Activated naive CD4-positive, alpha-beta T cell treated with anti-CD3 and anti-CD28 coated beads, Interleukin-2, amount 50 U/mL, for 24 hours (primary cell): ENCODE data around the gene ARID5B.

Experiments
- H3K27ac Mint-ChIP-seq: one replicate; pipeline ENCODE4 v1.8.0; 2021; ENCODE audit warnings: mild to moderate bottlenecking, mixed read lengths
- H3K27me3 Mint-ChIP-seq: one replicate; pipeline ENCODE4 v1.8.0; 2021; ENCODE audit warnings: mixed read lengths
- H3K36me3 Mint-ChIP-seq: one replicate; pipeline ENCODE4 v1.8.0; 2021; ENCODE audit warnings: mixed read lengths
- H3K4me1 Mint-ChIP-seq: one replicate; pipeline ENCODE4 v1.8.0; 2021; ENCODE audit warnings: mixed read lengths
- H3K4me3 Mint-ChIP-seq: one replicate; pipeline ENCODE4 v1.8.0; 2021; ENCODE audit warnings: mild to moderate bottlenecking, mixed read lengths
- H3K9me3 Mint-ChIP-seq: one replicate; pipeline ENCODE4 v1.8.0; 2021; ENCODE audit warnings: mixed read lengths

The ARID5B gene

GRCh38 chr10:61936770-61937169 is 35.3 kb downstream of the ARID5B start:
- H3K9me3 Mint-ChIP-seq = peaks cover 5% of the 10 kb centered on the region
- peak overlapping the region; percentile 100 for H3K27ac Mint-ChIP-seq
- peaks cover 87% of the 10 kb centered on the region for H3K4me1 Mint-ChIP-seq
- H3K4me3 Mint-ChIP-seq = no peak overlapping the region
- peaks cover 32% of the 10 kb centered on the region for H3K36me3 Mint-ChIP-seq
- H3K27me3 Mint-ChIP-seq = no peaks in the 10 kb centered on the region

DNA sequence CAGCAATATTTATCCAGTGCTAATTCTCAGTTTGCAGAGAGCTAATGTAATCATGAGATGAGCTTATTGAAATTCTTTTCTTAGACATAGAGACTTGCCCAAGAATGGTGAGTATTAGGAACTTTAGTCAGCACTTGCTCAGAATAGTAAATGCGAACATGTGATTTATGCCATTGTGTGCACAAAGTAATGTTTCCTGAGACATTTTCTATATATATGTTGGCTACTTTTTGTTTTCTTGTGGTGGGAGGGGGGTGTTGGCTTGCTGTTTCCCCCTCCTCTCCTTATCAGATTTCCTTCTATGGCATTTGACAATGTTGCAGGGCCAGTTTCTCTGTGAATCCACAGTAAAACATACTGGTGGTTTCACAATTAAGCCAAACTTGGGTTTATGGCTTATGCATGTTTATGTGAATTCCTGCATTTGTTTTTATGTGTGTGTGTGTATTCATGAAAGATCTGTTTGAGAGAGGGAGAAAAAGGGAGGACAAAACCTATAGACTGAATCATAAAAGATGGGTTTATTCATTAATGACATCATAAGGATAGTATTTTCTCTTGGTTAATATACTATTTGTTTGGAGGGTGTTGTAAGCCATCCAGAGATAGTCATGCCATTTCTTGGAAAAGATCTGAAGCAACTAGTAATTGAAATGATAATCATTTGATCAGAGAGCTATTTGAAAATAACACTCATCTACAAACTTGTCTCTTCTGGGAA is 36.3 kb downstream of the ARID5B start:
- no peaks in the 10 kb centered on the region for H3K27me3 Mint-ChIP-seq
- H3K4me3 Mint-ChIP-seq = peak overlapping the region; percentile 79
- peaks cover 33% of the 10 kb centered on the region for H3K36me3 Mint-ChIP-seq
- peak overlapping the region; percentile 100 for H3K27ac Mint-ChIP-seq
- peaks cover 5% of the 10 kb centered on the region for H3K9me3 Mint-ChIP-seq
- H3K4me1 Mint-ChIP-seq = peaks cover 88% of the 10 kb centered on the region

- peaks cover 30% of the 10 kb centered on the region for H3K36me3 Mint-ChIP-seq
- peaks cover 5% of the 10 kb centered on the region for H3K9me3 Mint-ChIP-seq
- no peaks in the 10 kb centered on the region for H3K27me3 Mint-ChIP-seq
- peaks cover 90% of the 10 kb centered on the region for H3K4me1 Mint-ChIP-seq
- peak overlapping the region; percentile 79 for H3K4me3 Mint-ChIP-seq
- peak overlapping the region; percentile 100 for H3K27ac Mint-ChIP-seq
Observed at GRCh38 chr10:61939902-61940301, 38.4 kb downstream of the ARID5B start.

- no peaks in the 10 kb centered on the region for H3K27me3 Mint-ChIP-seq
- peak overlapping the region; percentile 75 for H3K4me3 Mint-ChIP-seq
- H3K27ac Mint-ChIP-seq = peak overlapping the region; percentile 93
- H3K9me3 Mint-ChIP-seq = peaks cover 5% of the 10 kb centered on the region
- peaks cover 31% of the 10 kb centered on the region for H3K36me3 Mint-ChIP-seq
- peaks cover 89% of the 10 kb centered on the region for H3K4me1 Mint-ChIP-seq
Observed at GRCh38 chr10:61941202-61941681, 39.7 kb downstream of the ARID5B start.

- peak overlapping the region; percentile 99 for H3K27ac Mint-ChIP-seq
- H3K4me1 Mint-ChIP-seq = peaks cover 74% of the 10 kb centered on the region
- peaks cover 33% of the 10 kb centered on the region for H3K36me3 Mint-ChIP-seq
- peaks cover 5% of the 10 kb centered on the region for H3K9me3 Mint-ChIP-seq
- no peaks in the 10 kb centered on the region for H3K27me3 Mint-ChIP-seq
- peak overlapping the region; percentile 74 for H3K4me3 Mint-ChIP-seq
Observed at GRCh38 chr10:61942604-61943461, 41.3 kb downstream of the ARID5B start.

DNA sequence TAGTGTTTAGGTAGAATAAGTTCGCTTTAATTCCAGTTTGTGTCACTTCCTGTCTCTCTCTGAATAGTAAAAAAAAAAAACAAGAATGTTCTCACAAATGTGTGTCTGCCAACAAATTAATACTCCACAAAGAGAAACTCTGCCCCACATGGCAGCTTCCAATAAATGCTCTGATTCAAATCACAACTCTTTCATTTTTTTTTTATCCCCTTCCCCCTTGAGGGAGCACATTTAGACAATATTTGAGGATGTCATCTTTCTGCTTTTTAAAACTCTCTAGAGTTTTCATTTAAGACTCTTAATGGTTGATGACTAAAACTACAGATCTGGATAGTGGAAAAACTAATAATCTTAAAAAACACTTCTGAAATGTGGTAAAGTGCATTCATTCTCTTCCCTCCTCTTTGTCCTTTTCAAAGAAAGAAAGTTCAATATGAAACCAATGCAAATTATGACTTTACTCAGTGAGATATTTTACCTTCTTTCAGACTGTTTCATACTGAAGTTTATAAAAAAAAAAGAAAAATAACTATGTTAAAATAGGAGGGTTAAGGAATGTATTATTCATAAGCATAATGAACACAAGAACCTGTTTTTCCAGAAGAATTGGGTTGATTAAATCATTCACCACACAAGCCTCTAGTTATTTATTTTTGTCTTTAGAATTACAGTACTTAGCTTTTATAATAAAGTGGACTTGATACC is 42.3 kb downstream of the ARID5B start:
- no peaks in the 10 kb centered on the region for H3K27me3 Mint-ChIP-seq
- peak overlapping the region; percentile 74 for H3K4me3 Mint-ChIP-seq
- H3K4me1 Mint-ChIP-seq = peaks cover 64% of the 10 kb centered on the region
- H3K36me3 Mint-ChIP-seq = peaks cover 32% of the 10 kb centered on the region
- peak overlapping the region; percentile 99 for H3K27ac Mint-ChIP-seq
- peaks cover 5% of the 10 kb centered on the region for H3K9me3 Mint-ChIP-seq

- peaks cover 28% of the 10 kb centered on the region for H3K36me3 Mint-ChIP-seq
- H3K9me3 Mint-ChIP-seq = peaks cover 5% of the 10 kb centered on the region
- H3K4me1 Mint-ChIP-seq = peaks cover 56% of the 10 kb centered on the region
- no peaks in the 10 kb centered on the region for H3K27me3 Mint-ChIP-seq
- H3K4me3 Mint-ChIP-seq = peak overlapping the region; percentile 74
- H3K27ac Mint-ChIP-seq = peak overlapping the region; percentile 92
Observed at GRCh38 chr10:61944410-61945147, 43.1 kb downstream of the ARID5B start.

DNA sequence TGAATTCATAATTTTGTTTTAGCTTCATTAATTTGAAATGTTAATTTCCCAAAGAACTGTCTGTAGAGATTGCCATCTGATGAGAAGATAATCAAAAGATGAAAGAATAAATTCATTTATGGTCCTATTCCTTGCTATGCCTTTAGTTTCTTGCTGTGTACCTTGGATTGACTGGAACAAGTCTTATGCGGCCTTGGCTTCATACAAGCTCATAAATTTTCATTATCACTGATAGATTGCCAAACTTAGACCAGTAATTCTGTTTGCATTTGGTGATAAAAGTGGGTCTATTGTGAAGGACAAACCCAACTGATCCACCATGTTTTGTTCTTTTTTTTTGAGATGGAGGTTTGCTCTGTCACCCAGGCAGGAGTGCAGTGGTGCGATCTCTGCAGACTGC is 48.2 kb downstream of the ARID5B start:
- Mint-ChIP-seq H3K4me1 (peaks cover 42% of the 10 kb centered on the region), H3K27ac (no peak overlapping the region), H3K36me3 (peaks cover 21% of the 10 kb centered on the region), H3K27me3 (no peaks in the 10 kb centered on the region), H3K4me3 (no peak overlapping the region), H3K9me3 (no peaks in the 10 kb centered on the region)

GRCh38 chr10:61950449-61951143 is 49.1 kb downstream of the ARID5B start:
- no peak overlapping the region for H3K27ac Mint-ChIP-seq
- no peaks in the 10 kb centered on the region for H3K9me3 Mint-ChIP-seq
- peaks cover 23% of the 10 kb centered on the region for H3K36me3 Mint-ChIP-seq
- peaks cover 44% of the 10 kb centered on the region for H3K4me1 Mint-ChIP-seq
- no peaks in the 10 kb centered on the region for H3K27me3 Mint-ChIP-seq
- no peak overlapping the region for H3K4me3 Mint-ChIP-seq

GRCh38 chr10:61951144-61951483 is 49.6 kb downstream of the ARID5B start:
- peaks cover 23% of the 10 kb centered on the region for H3K36me3 Mint-ChIP-seq
- no peak overlapping the region for H3K27ac Mint-ChIP-seq

DNA sequence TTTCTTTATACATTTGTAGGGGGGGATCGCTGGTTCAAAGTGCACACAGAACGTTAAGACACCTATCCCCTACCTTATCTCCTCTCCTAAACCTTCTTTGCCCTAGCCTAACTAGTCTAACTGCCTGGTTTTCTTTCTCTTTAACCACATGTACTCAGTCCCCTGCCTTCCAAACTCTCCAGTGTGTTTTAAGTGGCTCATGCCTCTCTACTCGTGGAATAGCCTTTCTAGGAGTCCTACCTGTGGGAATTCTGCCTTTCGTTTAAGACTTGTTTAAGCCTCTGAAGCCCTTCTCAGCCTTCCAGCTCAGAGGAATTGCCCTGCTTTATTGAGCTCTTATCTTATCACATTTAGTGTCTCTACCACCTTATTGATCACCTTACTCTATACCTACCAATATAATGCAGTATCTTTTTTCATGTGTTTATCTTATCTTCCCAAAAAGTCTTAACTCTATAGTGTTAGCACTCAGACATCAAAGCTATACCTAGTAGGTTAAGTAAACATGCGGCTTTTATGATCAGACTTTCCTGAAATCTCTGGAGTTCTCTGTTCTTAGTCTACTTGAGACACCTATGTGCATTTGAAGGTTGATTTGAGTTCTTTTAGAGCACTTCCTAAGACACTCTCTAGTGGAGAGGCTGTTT is 50.7 kb downstream of the ARID5B start:
- Mint-ChIP-seq H3K27me3 (no peaks in the 10 kb centered on the region), H3K36me3 (peaks cover 26% of the 10 kb centered on the region), H3K9me3 (no peaks in the 10 kb centered on the region), H3K4me1 (peaks cover 52% of the 10 kb centered on the region), H3K27ac (peak overlapping the region; percentile 38), H3K4me3 (no peak overlapping the region)

More at GRCh38 chr10:61951144-61951483, 49.6 kb downstream of the ARID5B start:
- H3K4me1 Mint-ChIP-seq = peaks cover 44% of the 10 kb centered on the region
- no peak overlapping the region for H3K4me3 Mint-ChIP-seq
- H3K9me3 Mint-ChIP-seq = no peaks in the 10 kb centered on the region
- no peaks in the 10 kb centered on the region for H3K27me3 Mint-ChIP-seq

DNA sequence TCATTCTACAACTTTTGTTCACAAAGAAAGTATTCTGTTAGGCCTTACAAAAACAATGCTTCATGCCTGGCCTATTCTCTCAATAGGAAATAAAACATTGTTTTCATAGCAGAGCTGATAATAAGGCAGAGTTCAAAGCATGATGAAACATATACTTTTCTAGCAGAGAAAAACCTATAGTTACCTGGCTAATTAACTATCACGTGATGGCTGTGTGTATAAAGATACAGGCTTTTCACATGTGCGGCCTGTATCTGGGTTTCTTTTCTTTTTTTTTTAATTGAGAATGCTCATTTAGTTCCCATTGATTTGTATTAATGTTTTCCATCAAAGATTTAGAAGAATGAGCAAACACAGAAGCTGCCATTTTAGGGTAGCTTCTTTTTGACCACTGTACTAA is 51.7 kb downstream of the ARID5B start:
- Mint-ChIP-seq H3K9me3 (no peaks in the 10 kb centered on the region), H3K4me1 (peaks cover 58% of the 10 kb centered on the region), H3K27ac (peak overlapping the region; percentile 43), H3K36me3 (peaks cover 28% of the 10 kb centered on the region), H3K27me3 (no peaks in the 10 kb centered on the region), H3K4me3 (no peak overlapping the region)

- peak overlapping the region; percentile 47 for H3K4me3 Mint-ChIP-seq
- peak overlapping the region; percentile 17 for H3K27ac Mint-ChIP-seq
- H3K36me3 Mint-ChIP-seq = peaks cover 32% of the 10 kb centered on the region
- H3K27me3 Mint-ChIP-seq = no peaks in the 10 kb centered on the region
- peaks cover 74% of the 10 kb centered on the region for H3K4me1 Mint-ChIP-seq
- no peaks in the 10 kb centered on the region for H3K9me3 Mint-ChIP-seq
Observed at GRCh38 chr10:61957806-61958205, 56.3 kb downstream of the ARID5B start.

DNA sequence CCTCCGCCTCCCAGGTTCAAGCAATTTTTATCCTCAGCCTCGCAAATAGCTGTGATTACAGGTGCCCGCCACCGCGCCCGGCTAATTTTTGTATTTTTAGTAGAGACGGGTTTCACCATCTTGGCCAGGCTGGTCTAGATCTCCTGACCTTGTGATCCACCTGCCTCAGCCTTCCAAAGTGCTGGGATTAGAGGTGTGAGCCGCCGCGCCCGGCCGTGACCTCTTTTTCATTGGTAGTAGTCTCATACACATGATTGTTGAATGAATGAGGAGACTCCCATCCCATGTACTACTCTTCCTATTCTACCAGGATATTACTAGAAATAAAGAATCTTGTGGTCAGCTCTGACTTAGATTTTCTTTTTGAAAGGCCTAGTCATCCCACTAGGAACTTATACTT is 56.8 kb downstream of the ARID5B start:
- H3K27me3 Mint-ChIP-seq = no peaks in the 10 kb centered on the region
- no peaks in the 10 kb centered on the region for H3K9me3 Mint-ChIP-seq
- peak overlapping the region; percentile 37 for H3K4me3 Mint-ChIP-seq
- peaks cover 75% of the 10 kb centered on the region for H3K4me1 Mint-ChIP-seq
- peaks cover 33% of the 10 kb centered on the region for H3K36me3 Mint-ChIP-seq
- peak overlapping the region; percentile 89 for H3K27ac Mint-ChIP-seq
